GM12801 (cell line): ENCODE measurements around the gene PIP4K2A.

Source experiments
- CTCF ChIP-seq: IDR thresholded peaks from one replicate; pipeline ENCODE4 v1.5.1; 2011; ENCODE audit warnings: control low read depth; ENCODE audit not compliant: insufficient read length; ENCODE audit errors: extremely low read depth

The PIP4K2A gene

GRCh38 chr10:22505911-22506685 is 208.3 kb downstream of the PIP4K2A start:
- no peak for TF ChIP-seq CTCF

- no peak for TF ChIP-seq CTCF
These were observed 209.6 kb downstream of the PIP4K2A start for GRCh38 chr10:22504766-22505165.

GRCh38 chr10:22503315-22504088 is 210.9 kb downstream of the PIP4K2A start:
- TF ChIP-seq CTCF = no peak

GRCh38 chr10:22501863-22502262 is 212.5 kb downstream of the PIP4K2A start:
- TF ChIP-seq CTCF = no peak

- no peak for TF ChIP-seq CTCF
These were observed 213.0 kb downstream of the PIP4K2A start for GRCh38 chr10:22501413-22501812.

GRCh38 chr10:22500656-22501340 is 213.6 kb downstream of the PIP4K2A start:
- TF ChIP-seq CTCF = no peak

GRCh38 chr10:22495396-22495795 is 219.0 kb downstream of the PIP4K2A start:
- no peak for TF ChIP-seq CTCF
